Stimulated activated CD8-positive, alpha-beta memory T cell treated with anti-CD3 and anti-CD28 coated beads, Interleukin-4, amount 100 ng/mL, for 24 hours (primary cell): ENCODE data around the gene TOB2.
A peak's percentile ranks its signal among the peaks of the same experiment; 100 is the strongest.

ENCODE experiments used
- DNase-seq: peaks from one replicate; pipeline ENCODE4 v3.0.0-alpha.2; 2020; ENCODE audit warnings: low read depth

Gene TOB2

GRCh38 chr22:41446639-41447434 lies at the start of gene TOB2:
TSS of gene TOB2 (minus strand) at chr22:41446801. CDS start at chr22:41437345, 9,456 bp downstream.
- peak; percentile 89 for DNase-seq

- no peak for DNase-seq
These were observed 44.9 kb upstream of the TOB2 start for GRCh38 chr22:41491374-41492100.

- DNase-seq, result no peak
These were observed 42.2 kb upstream of the TOB2 start for GRCh38 chr22:41488596-41489385.

GRCh38 chr22:41488076-41488475 lies 41.5 kb upstream of the TOB2 start:
- DNase-seq, result no peak

- no peak for DNase-seq
These were observed 40.7 kb upstream of the TOB2 start for GRCh38 chr22:41487037-41487935.

- DNase-seq, result no peak
These were observed 38.4 kb upstream of the TOB2 start for GRCh38 chr22:41485033-41485432.

- no peak for DNase-seq
These were observed 35.8 kb upstream of the TOB2 start for GRCh38 chr22:41482319-41482935.

- DNase-seq, result no peak
These were observed 35.3 kb upstream of the TOB2 start for GRCh38 chr22:41481925-41482318.

- DNase-seq, result no peak
These were observed 34.7 kb upstream of the TOB2 start for GRCh38 chr22:41481131-41481830.

- no peak for DNase-seq
These were observed 33.8 kb upstream of the TOB2 start for GRCh38 chr22:41480397-41480735.

- no peak for DNase-seq
These were observed 33.2 kb upstream of the TOB2 start for GRCh38 chr22:41479671-41480396.

GRCh38 chr22:41478891-41479521 lies 32.4 kb upstream of the TOB2 start:
- no peak for DNase-seq

GRCh38 chr22:41478473-41478872 lies 31.9 kb upstream of the TOB2 start:
- DNase-seq, result no peak

- no peak for DNase-seq
These were observed 28.4 kb upstream of the TOB2 start for GRCh38 chr22:41474872-41475451.

GRCh38 chr22:41471568-41471967 lies 25.0 kb upstream of the TOB2 start:
- DNase-seq, result no peak

GRCh38 chr22:41470886-41471285 lies 24.3 kb upstream of the TOB2 start:
- no peak for DNase-seq

GRCh38 chr22:41469218-41469851 lies 22.7 kb upstream of the TOB2 start:
- DNase-seq, result no peak

GRCh38 chr22:41468381-41469217 lies 22.0 kb upstream of the TOB2 start, which contains the start of the genes ACO2 and PHF5A:
TSS of gene ACO2 (plus strand) at chr22:41469117. CDS start at chr22:41469147, 30 bp downstream.
TSS of gene PHF5A (minus strand) at chr22:41468692. CDS start at chr22:41468653, 39 bp downstream.
- peak; percentile 97 for DNase-seq
